Natural killer cell (primary cell): Measurements from ENCODE around the gene ELMO1. TPM values are rescaled to one million over a fixed set of nuclear protein-coding genes. Genes with fewer than 3 reads are reported as not detected.

Experiments
- ATAC-seq, 3 donors: fragments of 150-1000 bp in 2 of 3; fragments of 200-7000 bp in 1 of 3; cut with Tn5 transposase; 1 replicate in 1 of 3; 2 replicates in 2 of 3; pipeline ENCODE4 v1.10.0; 2021; ENCODE audit warnings: mild to moderate bottlenecking in 2 of 3, moderate library complexity in 2 of 3
- DNase-seq, 2 donors: peaks; one replicate each; pipeline versions ENCODE4 v3.0.0 to v3.0.0-alpha.2; 2013 to 2021; ENCODE audit warnings: mixed read lengths in 1 of 2
- H3K27ac ChIP-seq: one replicate; pipeline ENCODE4 v1.5.1; 2013; ENCODE audit warnings: mild to moderate bottlenecking, low read length
- H3K27me3 ChIP-seq: one replicate; pipeline ENCODE4 v1.6.1; 2013; ENCODE audit warnings: low read length; ENCODE audit not compliant: control insufficient read depth, insufficient read depth
- H3K36me3 ChIP-seq: one replicate; pipeline ENCODE4 v1.6.1; 2013; ENCODE audit warnings: low read length; ENCODE audit not compliant: control insufficient read depth, insufficient read depth
- H3K4me1 ChIP-seq: one replicate; pipeline ENCODE4 v1.6.1; 2013; ENCODE audit warnings: low read length; ENCODE audit not compliant: control insufficient read depth, insufficient read depth
- H3K4me3 ChIP-seq: one replicate; pipeline ENCODE4 v1.5.1; 2013; ENCODE audit warnings: low read length
- H3K9me3 ChIP-seq: one replicate; pipeline ENCODE4 v1.6.1; 2013; ENCODE audit warnings: low read length; ENCODE audit not compliant: control insufficient read depth, insufficient read depth
- H3K27ac Mint-ChIP-seq, 2 donors: one replicate each; pipeline ENCODE4 v1.8.0; 2022; ENCODE audit warnings: mild to moderate bottlenecking in 2 of 2, mixed read lengths in 2 of 2, moderate library complexity in 1 of 2
- H3K27me3 Mint-ChIP-seq, 2 donors: one replicate each; pipeline ENCODE4 v1.8.0; 2022; ENCODE audit warnings: low read depth in 2 of 2, mixed read lengths in 2 of 2
- H3K36me3 Mint-ChIP-seq: one replicate; pipeline ENCODE4 v1.8.0; 2022; ENCODE audit warnings: mixed read lengths
- H3K4me1 Mint-ChIP-seq, 2 donors: one replicate each; pipeline ENCODE4 v1.8.0; 2022; ENCODE audit warnings: mixed read lengths in 2 of 2
- H3K4me3 Mint-ChIP-seq: one replicate; pipeline ENCODE4 v1.8.0; 2022; ENCODE audit warnings: mild to moderate bottlenecking, moderate library complexity, mixed read lengths
- H3K9me3 Mint-ChIP-seq, 2 donors: one replicate each; pipeline ENCODE4 v1.8.0; 2022; ENCODE audit warnings: mixed read lengths in 2 of 2
- WGBS: methylation state at CpG from one replicate; pipeline ENCODE4 v1.1.7; 2013; ENCODE audit warnings: missing lambda C conversion rate; ENCODE audit not compliant: insufficient coverage; 5-methylcytosine and 5-hydroxymethylcytosine counted together
- intact Hi-C: fragments of 100-400 bp; cut with micrococcal nuclease; formaldehyde crosslinking; loops from one replicate; pipeline ENCODE4 v1.14.2; 2022
- total RNA-seq, 4 donors: library from RNA; stranded (reverse); fragments of 120-200 nt in 1 of 4; gene quantifications; one replicate each; pipeline versions ENCODE4 v1.2.3 to v1.2.4, GENCODE V29; 2013 to 2022
- TF ChIP-seq, protein P1 (sequence below): fragments of 200-600 bp; IDR thresholded peaks from one replicate; pipeline ENCODE4 v1.8.0; 2022; ENCODE audit warnings: antibody characterized with exemption

ELMO1 gene
- total RNA-seq, 3 donors from 2014 or later (not counting 1 experiment from before 2014, with no cell fraction given), result 127 to 147 (median 130) TPM

DNA sequence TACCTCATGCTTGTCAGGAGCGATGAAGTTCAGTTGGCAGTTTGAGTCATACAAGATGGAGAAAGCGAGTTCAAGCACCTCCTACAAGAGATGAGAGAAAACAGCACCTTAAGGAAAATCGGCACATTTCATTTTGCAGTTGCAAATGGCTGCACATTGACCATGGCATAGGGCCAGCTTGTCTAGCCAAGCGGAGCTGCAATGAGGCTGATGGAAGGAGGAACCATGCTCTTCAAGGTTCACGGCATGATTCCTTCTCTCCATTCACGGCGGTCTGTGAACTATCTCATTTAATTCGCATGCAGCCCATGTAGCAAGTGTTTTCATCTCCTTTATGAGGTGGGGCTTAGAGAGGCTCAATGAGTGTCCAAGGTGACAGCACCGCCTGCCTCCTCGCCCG, 587.0 kb downstream of the ELMO1 start:
- H3K4me1 ChIP-seq, result peaks cover 37% of the 10 kb centered on the region
- Mint-ChIP-seq H3K4me3 (no peak overlapping the region), H3K27ac (peak overlapping the region; percentile 92 to 97), H3K27me3 (no peaks in the 10 kb centered on the region), H3K4me1 (peaks cover 67 to 80% of the 10 kb centered on the region in 2 donors), H3K36me3 (peaks cover 31% of the 10 kb centered on the region), H3K9me3 (peaks cover 2 to 4% of the 10 kb centered on the region in 2 donors)
- peaks cover 21% of the 10 kb centered on the region for H3K36me3 ChIP-seq
- H3K27ac ChIP-seq, result no peak overlapping the region
- ATAC-seq (no peak), DNase-seq (no peak)
- TF ChIP-seq, protein P1, sequence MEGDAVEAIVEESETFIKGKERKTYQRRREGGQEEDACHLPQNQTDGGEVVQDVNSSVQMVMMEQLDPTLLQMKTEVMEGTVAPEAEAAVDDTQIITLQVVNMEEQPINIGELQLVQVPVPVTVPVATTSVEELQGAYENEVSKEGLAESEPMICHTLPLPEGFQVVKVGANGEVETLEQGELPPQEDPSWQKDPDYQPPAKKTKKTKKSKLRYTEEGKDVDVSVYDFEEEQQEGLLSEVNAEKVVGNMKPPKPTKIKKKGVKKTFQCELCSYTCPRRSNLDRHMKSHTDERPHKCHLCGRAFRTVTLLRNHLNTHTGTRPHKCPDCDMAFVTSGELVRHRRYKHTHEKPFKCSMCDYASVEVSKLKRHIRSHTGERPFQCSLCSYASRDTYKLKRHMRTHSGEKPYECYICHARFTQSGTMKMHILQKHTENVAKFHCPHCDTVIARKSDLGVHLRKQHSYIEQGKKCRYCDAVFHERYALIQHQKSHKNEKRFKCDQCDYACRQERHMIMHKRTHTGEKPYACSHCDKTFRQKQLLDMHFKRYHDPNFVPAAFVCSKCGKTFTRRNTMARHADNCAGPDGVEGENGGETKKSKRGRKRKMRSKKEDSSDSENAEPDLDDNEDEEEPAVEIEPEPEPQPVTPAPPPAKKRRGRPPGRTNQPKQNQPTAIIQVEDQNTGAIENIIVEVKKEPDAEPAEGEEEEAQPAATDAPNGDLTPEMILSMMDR, result no peak
- WGBS, result 97% methylated on average over 11 of the region's 11 CpGs
- intact Hi-C loops, result loop anchor here (5.0 to 10.0 kb wide), 4 partner anchors 184 to 1443 kb away; no protein-coding TSS in a partner anchor
- no peaks in the 10 kb centered on the region for H3K9me3 ChIP-seq
- H3K4me3 ChIP-seq, result no peak overlapping the region
- H3K27me3 ChIP-seq, result no peaks in the 10 kb centered on the region

DNA sequence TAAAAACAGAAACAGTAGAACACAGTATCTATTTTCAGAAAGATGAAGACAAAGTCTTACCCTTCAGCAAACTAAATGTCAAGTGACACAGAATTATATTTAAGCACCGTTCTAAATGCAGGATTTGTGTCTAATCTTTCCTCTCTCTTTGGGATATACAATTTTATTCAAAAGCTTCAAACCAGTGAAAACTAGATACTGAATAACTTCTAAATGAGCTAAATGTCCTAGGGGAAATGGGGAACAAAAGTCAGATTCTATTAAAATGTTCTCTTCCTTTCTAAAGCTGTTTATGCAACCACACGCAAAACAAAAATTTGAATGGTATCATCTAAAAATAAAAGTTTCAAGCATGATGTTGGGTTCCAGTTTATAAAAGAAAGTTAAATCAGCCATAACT, 588.0 kb downstream of the ELMO1 start:
- peaks cover 23% of the 10 kb centered on the region for H3K36me3 ChIP-seq
- peaks cover 28% of the 10 kb centered on the region for H3K4me1 ChIP-seq
- DNase-seq (no peak), ATAC-seq (no peak)
- peaks cover 66 to 70% of the 10 kb centered on the region in 2 donors for H3K4me1 Mint-ChIP-seq
- no peak overlapping the region for H3K27ac ChIP-seq
- H3K27me3 Mint-ChIP-seq, result no peaks in the 10 kb centered on the region
- peaks cover 2 to 4% of the 10 kb centered on the region in 2 donors for H3K9me3 Mint-ChIP-seq
- H3K27me3 ChIP-seq, result no peaks in the 10 kb centered on the region
- H3K4me3 ChIP-seq, result no peak overlapping the region
- no peaks in the 10 kb centered on the region for H3K9me3 ChIP-seq
- intact Hi-C loops, result loop anchor here (5.0 to 10.0 kb wide), 4 partner anchors 183 to 1444 kb away; no protein-coding TSS in a partner anchor
- no peak overlapping the region for H3K4me3 Mint-ChIP-seq
- H3K27ac Mint-ChIP-seq, result peak overlapping the region in 1 of 2 donors; percentile 97
- peaks cover 31% of the 10 kb centered on the region for H3K36me3 Mint-ChIP-seq
- no CpG with 5 or more reads among the region's 2 CpGs for WGBS
- TF ChIP-seq, protein P1, result no peak

DNA sequence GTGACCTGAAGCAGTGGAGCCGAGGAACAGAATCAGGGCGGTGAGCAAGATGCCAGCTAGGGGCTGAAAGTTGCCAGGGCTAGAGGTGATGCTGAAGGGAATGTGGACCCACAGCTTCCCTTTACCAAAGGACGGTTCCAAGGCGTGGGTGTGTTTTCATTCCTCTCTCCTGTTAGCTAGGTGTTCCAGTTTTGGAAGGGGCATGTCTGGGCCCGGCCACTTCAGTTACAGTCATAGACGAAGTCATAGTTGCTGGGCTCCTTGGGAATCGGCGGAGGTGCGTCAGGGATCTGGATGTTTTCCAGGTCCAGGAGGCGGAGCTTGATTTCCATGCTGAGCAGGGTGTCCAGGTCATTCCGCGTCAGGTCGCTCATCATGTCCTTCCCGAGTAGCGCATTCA, 593.3 kb downstream of the ELMO1 start:
- Mint-ChIP-seq H3K4me3 (no peak overlapping the region), H3K36me3 (peaks cover 31% of the 10 kb centered on the region), H3K27ac (no peak overlapping the region), H3K9me3 (peaks cover 2 to 4% of the 10 kb centered on the region in 2 donors), H3K27me3 (no peaks in the 10 kb centered on the region), H3K4me1 (peaks cover 45 to 53% of the 10 kb centered on the region in 2 donors)
- WGBS, result 98% methylated on average over 15 of the region's 15 CpGs
- TF ChIP-seq, protein P1, result no peak
- no peak for ATAC-seq
- Histone ChIP-seq H3K27ac (no peak overlapping the region), H3K9me3 (no peaks in the 10 kb centered on the region), H3K4me1 (no peaks in the 10 kb centered on the region), H3K4me3 (no peak overlapping the region), H3K36me3 (peaks cover 20% of the 10 kb centered on the region), H3K27me3 (no peaks in the 10 kb centered on the region)
- DNase-seq, result no peak
- intact Hi-C loops, result no loop called here

DNA sequence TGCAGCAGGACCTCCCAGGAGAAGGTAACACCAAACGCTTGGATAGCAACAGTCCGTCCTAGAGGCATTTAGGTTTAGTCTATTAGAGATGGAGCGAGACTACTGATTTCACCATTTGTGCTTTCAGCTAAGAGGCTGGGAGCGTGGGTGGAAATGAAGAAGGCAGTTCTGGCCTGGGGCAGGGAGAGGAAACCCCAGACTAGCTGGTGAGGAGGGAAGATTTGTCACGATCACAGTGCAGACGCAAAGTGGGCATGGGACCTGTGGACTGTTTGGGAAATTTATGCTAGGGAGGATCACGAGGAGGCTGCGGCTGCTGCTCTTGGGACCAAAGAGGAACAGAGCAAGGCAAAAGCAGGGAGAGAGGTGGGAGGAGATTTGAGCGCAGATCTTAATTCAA, 594.0 kb downstream of the ELMO1 start:
- no peak overlapping the region for H3K27ac ChIP-seq
- intact Hi-C loops, result no loop called here
- peaks cover 40 to 46% of the 10 kb centered on the region in 2 donors for H3K4me1 Mint-ChIP-seq
- H3K9me3 Mint-ChIP-seq, result peaks cover 2% of the 10 kb centered on the region in 2 donors
- H3K4me3 ChIP-seq, result no peak overlapping the region
- peaks cover 18% of the 10 kb centered on the region for H3K36me3 ChIP-seq
- no peak overlapping the region for H3K4me3 Mint-ChIP-seq
- no peaks in the 10 kb centered on the region for H3K27me3 Mint-ChIP-seq
- TF ChIP-seq, protein P1, result no peak
- no peaks in the 10 kb centered on the region for H3K9me3 ChIP-seq
- peaks cover 25% of the 10 kb centered on the region for H3K36me3 Mint-ChIP-seq
- no peaks in the 10 kb centered on the region for H3K4me1 ChIP-seq
- 99% methylated on average over 9 of the region's 9 CpGs for WGBS
- no peak overlapping the region for H3K27ac Mint-ChIP-seq
- no peaks in the 10 kb centered on the region for H3K27me3 ChIP-seq
- DNase-seq, result no peak
- no peak for ATAC-seq
